H1 (cell line): ENCODE results near the gene STX19.

Experiments
- EP300 ChIP-seq, 2 experiments: IDR thresholded peaks; 1 replicate in 1 of 2; 2 replicates in 1 of 2; pipeline ENCODE4 v1.6.1; 2011 to 2012; ENCODE audit warnings: low read depth in 2 of 2, low read length in 2 of 2, mild to moderate bottlenecking in 2 of 2, borderline replicate concordance in 1 of 2, inconsistent platforms in 1 of 2, moderate library complexity in 1 of 2
- EZH2 ChIP-seq: fragments of 200-600 bp; sonication (generic); IDR thresholded peaks from 2 replicates; pipeline ENCODE4 v1.7.1; 2012; ENCODE audit warnings: low read depth, mild to moderate bottlenecking, moderate library complexity, low read length, inconsistent platforms; ENCODE audit not compliant: severe bottlenecking
- KDM1A ChIP-seq: fragments of 200-600, 300-600 bp; sonication (generic); IDR thresholded peaks from 2 replicates; pipeline ENCODE4 v1.7.1; 2016; ENCODE audit warnings: mild to moderate bottlenecking, low read length, borderline replicate concordance
- MAFK ChIP-seq: IDR thresholded peaks from 2 replicates; pipeline ENCODE4 v1.6.1; 2012; ENCODE audit warnings: low read depth, mild to moderate bottlenecking, improper control_type of control experiment, low read length
- POLR2A ChIP-seq, 2 experiments: IDR thresholded peaks; 1 replicate in 1 of 2; 2 replicates in 1 of 2; pipeline ENCODE4 v1.6.1; 2011; ENCODE audit warnings: low read depth in 2 of 2, low read length in 2 of 2, mild to moderate bottlenecking in 2 of 2; ENCODE audit errors: control extremely low read depth in 1 of 2
- POLR2AphosphoS5 ChIP-seq: IDR thresholded peaks from 2 replicates; pipeline ENCODE4 v1.6.1; 2011; ENCODE audit warnings: low read depth, low read length
- RAD21 ChIP-seq, 2 experiments: IDR thresholded peaks in 1 of 2; conservative IDR thresholded peaks in 1 of 2; 2 replicates each; pipeline ENCODE4 v1.6.1; 2011; ENCODE audit warnings: low read depth in 2 of 2, low read length in 2 of 2, improper control_type of control experiment in 1 of 2, inconsistent platforms in 1 of 2, mild to moderate bottlenecking in 1 of 2, moderate library complexity in 1 of 2
- RNF2 ChIP-seq: fragments of 200-900, 300-1000 bp; sonication (generic); IDR thresholded peaks from 2 replicates; pipeline ENCODE4 v1.7.1; 2016; ENCODE audit warnings: borderline replicate concordance, low read depth, mild to moderate bottlenecking, antibody characterized with exemption, low read length; ENCODE audit not compliant: poor library complexity, severe bottlenecking; ENCODE audit errors: missing control alignments
- SP1 ChIP-seq: IDR thresholded peaks from 2 replicates; pipeline ENCODE4 v1.6.1; 2011; ENCODE audit warnings: low read depth, low read length
- YY1 ChIP-seq: IDR thresholded peaks from 2 replicates; pipeline ENCODE4 v1.6.1; 2011; ENCODE audit warnings: low read depth, mild to moderate bottlenecking, low read length
- TF ChIP-seq, protein P1 (sequence below), 3 experiments: IDR thresholded peaks; 1 replicate in 2 of 3; 2 replicates in 1 of 3; pipeline versions ENCODE4 v1.5.1 to v1.6.1; 2011; ENCODE audit warnings: low read length in 3 of 3, mild to moderate bottlenecking in 3 of 3, inconsistent platforms in 2 of 3, low read depth in 1 of 3, moderate library complexity in 1 of 3; ENCODE audit not compliant: insufficient read depth in 1 of 3; ENCODE audit errors: control extremely low read depth in 1 of 3

DNA sequence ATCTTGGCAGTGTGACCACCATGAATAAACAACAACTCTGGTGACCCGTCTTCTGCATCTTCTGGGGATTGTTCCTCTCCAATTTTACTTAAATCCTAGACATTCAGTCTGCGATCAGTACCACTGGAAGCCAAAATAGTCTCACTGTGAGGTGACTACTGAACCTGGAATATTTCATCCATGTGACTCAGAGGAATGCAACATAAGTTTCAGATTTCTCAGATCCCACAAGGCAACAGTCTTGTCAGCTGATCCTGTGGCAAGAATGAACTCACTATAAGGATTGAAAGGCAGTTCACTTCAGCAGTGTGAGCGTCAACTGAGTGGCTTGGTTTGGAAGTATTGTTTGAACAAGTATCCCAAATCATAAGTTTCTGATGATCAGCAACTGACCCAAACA is 47.7 kb upstream of the STX19 start:
- TF ChIP-seq EZH2 (no peak), POLR2A (IDR thresholded peaks at IDR 0.05; ENCODE audit: control extremely low read depth in 1 of 2, low read depth in 2 of 2, low read length in 2 of 2) (no peak), YY1 (no peak), EP300 (IDR thresholded peaks at IDR 0.05; ENCODE audit: borderline replicate concordance in 1 of 2, low read depth in 2 of 2, low read length in 2 of 2) (no peak), POLR2AphosphoS5 (no peak), RNF2 (no peak), KDM1A (no peak), SP1 (no peak), RAD21 (IDR thresholded peaks at IDR 0.05 in 1 of 2, conservative IDR thresholded peaks at IDR 0.05 in 1 of 2; ENCODE audit: low read depth in 2 of 2, low read length in 2 of 2) (no peak), MAFK (no peak)
- TF ChIP-seq, protein P1, sequence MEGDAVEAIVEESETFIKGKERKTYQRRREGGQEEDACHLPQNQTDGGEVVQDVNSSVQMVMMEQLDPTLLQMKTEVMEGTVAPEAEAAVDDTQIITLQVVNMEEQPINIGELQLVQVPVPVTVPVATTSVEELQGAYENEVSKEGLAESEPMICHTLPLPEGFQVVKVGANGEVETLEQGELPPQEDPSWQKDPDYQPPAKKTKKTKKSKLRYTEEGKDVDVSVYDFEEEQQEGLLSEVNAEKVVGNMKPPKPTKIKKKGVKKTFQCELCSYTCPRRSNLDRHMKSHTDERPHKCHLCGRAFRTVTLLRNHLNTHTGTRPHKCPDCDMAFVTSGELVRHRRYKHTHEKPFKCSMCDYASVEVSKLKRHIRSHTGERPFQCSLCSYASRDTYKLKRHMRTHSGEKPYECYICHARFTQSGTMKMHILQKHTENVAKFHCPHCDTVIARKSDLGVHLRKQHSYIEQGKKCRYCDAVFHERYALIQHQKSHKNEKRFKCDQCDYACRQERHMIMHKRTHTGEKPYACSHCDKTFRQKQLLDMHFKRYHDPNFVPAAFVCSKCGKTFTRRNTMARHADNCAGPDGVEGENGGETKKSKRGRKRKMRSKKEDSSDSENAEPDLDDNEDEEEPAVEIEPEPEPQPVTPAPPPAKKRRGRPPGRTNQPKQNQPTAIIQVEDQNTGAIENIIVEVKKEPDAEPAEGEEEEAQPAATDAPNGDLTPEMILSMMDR (IDR thresholded peaks at IDR 0.05; ENCODE audit: control extremely low read depth in 1 of 3, insufficient read depth in 1 of 3, low read depth in 1 of 3, low read length in 3 of 3), result no peak
